GM21576 (cell line): ENCODE data around the gene SS18L1.

ENCODE experiments used
- ATAC-seq: cut with Tn5 transposase; IDR thresholded peaks from one replicate; pipeline ENCODE4 v1.9.1; 2021; ENCODE audit warnings: mild to moderate bottlenecking, moderate library complexity; ENCODE audit not compliant: unreplicated experiment

The SS18L1 gene

GRCh38 chr20:62168890-62169435, 25.4 kb downstream of the SS18L1 start:
- no peak for ATAC-seq

- ATAC-seq, result no peak
Observed at GRCh38 chr20:62170536-62170935, 27.0 kb downstream of the SS18L1 start.

- ATAC-seq, result no peak
Observed at GRCh38 chr20:62171245-62171644, 27.7 kb downstream of the SS18L1 start.

GRCh38 chr20:62172666-62173065, 29.1 kb downstream of the SS18L1 start:
- ATAC-seq, result no peak

- ATAC-seq, result no peak
Observed at GRCh38 chr20:62174021-62174804, 30.6 kb downstream of the SS18L1 start.

GRCh38 chr20:62174870-62175624, 31.5 kb downstream of the SS18L1 start:
- ATAC-seq, result no peak

- ATAC-seq, result no peak
Observed at GRCh38 chr20:62175711-62176110, 32.1 kb downstream of the SS18L1 start.

GRCh38 chr20:62176866-62177265, 33.3 kb downstream of the SS18L1 start:
- no peak for ATAC-seq

GRCh38 chr20:62177307-62177706, 33.7 kb downstream of the SS18L1 start:
- no peak for ATAC-seq

- ATAC-seq, result no peak
Observed at GRCh38 chr20:62178316-62179161, 35.0 kb downstream of the SS18L1 start.

GRCh38 chr20:62179162-62179504, 35.6 kb downstream of the SS18L1 start:
- no peak for ATAC-seq

GRCh38 chr20:62181808-62182207, 38.2 kb downstream of the SS18L1 start:
- ATAC-seq, result no peak

- peak; percentile 90 for ATAC-seq
Observed at GRCh38 chr20:62182469-62183425, 39.2 kb downstream of the SS18L1 start, which contains the start of gene MTG2. Gene MTG2 (plus strand): TSS chr20:62183028. CDS start chr20:62193421, 10,393 bp downstream.

- ATAC-seq, result no peak
Observed at GRCh38 chr20:62183426-62184142, 40.0 kb downstream of the SS18L1 start.

- ATAC-seq, result no peak
Observed at GRCh38 chr20:62186096-62186426, 42.5 kb downstream of the SS18L1 start.

- ATAC-seq, result no peak
Observed at GRCh38 chr20:62186887-62187866, 43.6 kb downstream of the SS18L1 start.

GRCh38 chr20:62190639-62191411, 47.3 kb downstream of the SS18L1 start:
- no peak for ATAC-seq
